ENCODE data around the gene SSBP3. TPM values are rescaled to one million over a fixed set of nuclear protein-coding genes. Genes with fewer than 3 reads are reported as not detected.

The SSBP3 gene
- total and polyA plus RNA-seq, 4 donors: 7.7 to 24.7 (median 17.3) TPM

DNA sequence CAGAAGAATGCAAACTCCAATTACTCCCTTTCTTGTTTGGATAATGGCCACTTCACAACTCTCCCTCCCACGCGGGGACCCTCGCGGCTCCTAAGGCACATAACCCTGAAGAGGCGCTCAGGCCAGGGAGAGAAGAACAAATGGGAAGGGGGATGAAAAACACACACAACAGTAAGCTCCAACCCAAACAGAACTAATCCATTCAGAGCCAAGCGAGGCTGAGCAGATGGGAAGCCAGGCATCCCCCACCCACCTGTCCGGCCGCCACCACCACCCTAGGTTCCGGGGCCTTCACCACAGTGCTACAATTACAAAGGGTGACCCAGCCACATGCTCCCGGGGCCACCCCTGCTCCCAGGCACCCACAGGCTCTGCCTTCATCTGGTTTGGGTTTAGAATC, 104.7 kb downstream of the SSBP3 start:
- Histone ChIP-seq H3K9ac (ENCODE audit: low read depth in 1 of 2, low read length in 2 of 2) (no peak overlapping the region), H3K36me3 (ENCODE audit: control insufficient read depth in 4 of 4, insufficient read depth in 3 of 4, low read depth in 1 of 4, low read length in 3 of 4) (no peaks in the 10 kb centered on the region), H3K27me3 (ENCODE audit: control insufficient read depth in 4 of 4, insufficient read depth in 4 of 4, low read length in 3 of 4) (no peaks in the 10 kb centered on the region), H3K9me3 (ENCODE audit: control insufficient read depth in 4 of 4, low read length in 3 of 4) (no peaks in the 10 kb centered on the region), H3K27ac (ENCODE audit: low read depth in 1 of 2, low read length in 2 of 2) (no peak overlapping the region), H3K4me1 (ENCODE audit: control insufficient read depth in 4 of 4, insufficient read depth in 4 of 4, low read length in 3 of 4) (peaks cover 0 to 13% (median 3%) of the 10 kb centered on the region in 4 donors), H3K4me3 (ENCODE audit: low read depth in 1 of 3, low read length in 3 of 3) (no peak overlapping the region)
- 95% methylated on average over 10 of the region's 10 CpGs for WGBS
- DNase-seq (ENCODE audit: low spot score): no peak
- TF ChIP-seq, protein P1, sequence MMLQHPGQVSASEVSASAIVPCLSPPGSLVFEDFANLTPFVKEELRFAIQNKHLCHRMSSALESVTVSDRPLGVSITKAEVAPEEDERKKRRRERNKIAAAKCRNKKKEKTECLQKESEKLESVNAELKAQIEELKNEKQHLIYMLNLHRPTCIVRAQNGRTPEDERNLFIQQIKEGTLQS (IDR thresholded peaks at IDR 0.05): no peak
- no peak for TF ChIP-seq YY1 (IDR thresholded peaks at IDR 0.05)
- no peak for TF ChIP-seq FOXA2 (IDR thresholded peaks at IDR 0.05)
- TF ChIP-seq RXRA (IDR thresholded peaks at IDR 0.05): no peak
- no peak for TF ChIP-seq TAF1 (conservative IDR thresholded peaks at IDR 0.05)
- TF ChIP-seq EGR1 (IDR thresholded peaks at IDR 0.05; ENCODE audit: low read depth in 2 of 2): no peak
- no peak for TF ChIP-seq SP1 (IDR thresholded peaks at IDR 0.05)
- no peak for TF ChIP-seq GABPA (IDR thresholded peaks at IDR 0.05 in 1 of 2, conservative IDR thresholded peaks at IDR 0.05 in 1 of 2)
- no peak for TF ChIP-seq NR2F2 (IDR thresholded peaks at IDR 0.05)
- TF ChIP-seq HNF4G (IDR thresholded peaks at IDR 0.05): no peak
- TF ChIP-seq, protein P2, sequence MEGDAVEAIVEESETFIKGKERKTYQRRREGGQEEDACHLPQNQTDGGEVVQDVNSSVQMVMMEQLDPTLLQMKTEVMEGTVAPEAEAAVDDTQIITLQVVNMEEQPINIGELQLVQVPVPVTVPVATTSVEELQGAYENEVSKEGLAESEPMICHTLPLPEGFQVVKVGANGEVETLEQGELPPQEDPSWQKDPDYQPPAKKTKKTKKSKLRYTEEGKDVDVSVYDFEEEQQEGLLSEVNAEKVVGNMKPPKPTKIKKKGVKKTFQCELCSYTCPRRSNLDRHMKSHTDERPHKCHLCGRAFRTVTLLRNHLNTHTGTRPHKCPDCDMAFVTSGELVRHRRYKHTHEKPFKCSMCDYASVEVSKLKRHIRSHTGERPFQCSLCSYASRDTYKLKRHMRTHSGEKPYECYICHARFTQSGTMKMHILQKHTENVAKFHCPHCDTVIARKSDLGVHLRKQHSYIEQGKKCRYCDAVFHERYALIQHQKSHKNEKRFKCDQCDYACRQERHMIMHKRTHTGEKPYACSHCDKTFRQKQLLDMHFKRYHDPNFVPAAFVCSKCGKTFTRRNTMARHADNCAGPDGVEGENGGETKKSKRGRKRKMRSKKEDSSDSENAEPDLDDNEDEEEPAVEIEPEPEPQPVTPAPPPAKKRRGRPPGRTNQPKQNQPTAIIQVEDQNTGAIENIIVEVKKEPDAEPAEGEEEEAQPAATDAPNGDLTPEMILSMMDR (IDR thresholded peaks at IDR 0.05; ENCODE audit: low read depth, low read length, missing input control): no peak
- TF ChIP-seq, protein P3, sequence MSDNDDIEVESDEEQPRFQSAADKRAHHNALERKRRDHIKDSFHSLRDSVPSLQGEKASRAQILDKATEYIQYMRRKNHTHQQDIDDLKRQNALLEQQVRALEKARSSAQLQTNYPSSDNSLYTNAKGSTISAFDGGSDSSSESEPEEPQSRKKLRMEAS (IDR thresholded peaks at IDR 0.05): no peak
- no peak for TF ChIP-seq JUND (IDR thresholded peaks at IDR 0.05)
- TF ChIP-seq, protein P4, sequence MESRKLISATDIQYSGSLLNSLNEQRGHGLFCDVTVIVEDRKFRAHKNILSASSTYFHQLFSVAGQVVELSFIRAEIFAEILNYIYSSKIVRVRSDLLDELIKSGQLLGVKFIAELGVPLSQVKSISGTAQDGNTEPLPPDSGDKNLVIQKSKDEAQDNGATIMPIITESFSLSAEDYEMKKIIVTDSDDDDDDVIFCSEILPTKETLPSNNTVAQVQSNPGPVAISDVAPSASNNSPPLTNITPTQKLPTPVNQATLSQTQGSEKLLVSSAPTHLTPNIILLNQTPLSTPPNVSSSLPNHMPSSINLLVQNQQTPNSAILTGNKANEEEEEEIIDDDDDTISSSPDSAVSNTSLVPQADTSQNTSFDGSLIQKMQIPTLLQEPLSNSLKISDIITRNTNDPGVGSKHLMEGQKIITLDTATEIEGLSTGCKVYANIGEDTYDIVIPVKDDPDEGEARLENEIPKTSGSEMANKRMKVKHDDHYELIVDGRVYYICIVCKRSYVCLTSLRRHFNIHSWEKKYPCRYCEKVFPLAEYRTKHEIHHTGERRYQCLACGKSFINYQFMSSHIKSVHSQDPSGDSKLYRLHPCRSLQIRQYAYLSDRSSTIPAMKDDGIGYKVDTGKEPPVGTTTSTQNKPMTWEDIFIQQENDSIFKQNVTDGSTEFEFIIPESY (IDR thresholded peaks at IDR 0.05): no peak
- TF ChIP-seq, protein P5, sequence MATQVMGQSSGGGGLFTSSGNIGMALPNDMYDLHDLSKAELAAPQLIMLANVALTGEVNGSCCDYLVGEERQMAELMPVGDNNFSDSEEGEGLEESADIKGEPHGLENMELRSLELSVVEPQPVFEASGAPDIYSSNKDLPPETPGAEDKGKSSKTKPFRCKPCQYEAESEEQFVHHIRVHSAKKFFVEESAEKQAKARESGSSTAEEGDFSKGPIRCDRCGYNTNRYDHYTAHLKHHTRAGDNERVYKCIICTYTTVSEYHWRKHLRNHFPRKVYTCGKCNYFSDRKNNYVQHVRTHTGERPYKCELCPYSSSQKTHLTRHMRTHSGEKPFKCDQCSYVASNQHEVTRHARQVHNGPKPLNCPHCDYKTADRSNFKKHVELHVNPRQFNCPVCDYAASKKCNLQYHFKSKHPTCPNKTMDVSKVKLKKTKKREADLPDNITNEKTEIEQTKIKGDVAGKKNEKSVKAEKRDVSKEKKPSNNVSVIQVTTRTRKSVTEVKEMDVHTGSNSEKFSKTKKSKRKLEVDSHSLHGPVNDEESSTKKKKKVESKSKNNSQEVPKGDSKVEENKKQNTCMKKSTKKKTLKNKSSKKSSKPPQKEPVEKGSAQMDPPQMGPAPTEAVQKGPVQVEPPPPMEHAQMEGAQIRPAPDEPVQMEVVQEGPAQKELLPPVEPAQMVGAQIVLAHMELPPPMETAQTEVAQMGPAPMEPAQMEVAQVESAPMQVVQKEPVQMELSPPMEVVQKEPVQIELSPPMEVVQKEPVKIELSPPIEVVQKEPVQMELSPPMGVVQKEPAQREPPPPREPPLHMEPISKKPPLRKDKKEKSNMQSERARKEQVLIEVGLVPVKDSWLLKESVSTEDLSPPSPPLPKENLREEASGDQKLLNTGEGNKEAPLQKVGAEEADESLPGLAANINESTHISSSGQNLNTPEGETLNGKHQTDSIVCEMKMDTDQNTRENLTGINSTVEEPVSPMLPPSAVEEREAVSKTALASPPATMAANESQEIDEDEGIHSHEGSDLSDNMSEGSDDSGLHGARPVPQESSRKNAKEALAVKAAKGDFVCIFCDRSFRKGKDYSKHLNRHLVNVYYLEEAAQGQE (IDR thresholded peaks at IDR 0.05): no peak
- TF ChIP-seq RAD21 (IDR thresholded peaks at IDR 0.05): no peak
- TF ChIP-seq HNF4A (conservative IDR thresholded peaks at IDR 0.05): no peak
- TF ChIP-seq FOXA1 (IDR thresholded peaks at IDR 0.05): no peak

All from liver (tissue), 9 donors.